ENCODE results near the gene CYP1A2. TPM values are rescaled to one million over a fixed set of nuclear protein-coding genes. Genes with fewer than 3 reads are reported as not detected.

CYP1A2 gene
- total RNA-seq, 2 experiments from 2014 or later = not detected

DNA sequence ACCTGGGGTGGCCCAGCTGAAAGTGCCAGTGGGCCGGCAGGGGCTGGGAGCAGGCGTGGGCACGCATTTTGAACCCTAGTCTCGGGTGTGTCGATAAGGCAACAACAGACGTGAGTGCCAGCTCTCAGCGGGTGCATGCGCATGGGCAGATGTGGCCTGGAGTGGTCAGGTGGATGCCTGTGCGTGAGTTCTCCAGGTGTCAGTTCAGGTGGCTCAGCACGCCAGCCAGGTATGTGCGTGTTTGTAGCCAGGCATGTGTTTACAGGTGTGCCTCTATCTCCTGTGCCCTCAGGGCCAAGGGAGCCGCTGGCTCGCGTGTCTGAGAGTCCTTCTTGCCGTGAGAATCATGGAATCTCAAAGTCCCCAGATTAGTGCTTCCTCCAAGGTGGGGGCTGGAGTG, 14.8 kb downstream of the CYP1A2 start:
- Histone ChIP-seq H2AFZ (ENCODE audit: low read length) (no peak overlapping the region), H4K20me1 (ENCODE audit: insufficient read depth, low read length) (no peaks in the 10 kb centered on the region), H3K4me3 (ENCODE audit: low read depth, low read length, poor library complexity, severe bottlenecking) (no peak overlapping the region), H3K79me2 (ENCODE audit: insufficient read depth, low read depth, low read length) (no peaks in the 10 kb centered on the region), H3K4me2 (ENCODE audit: low read length) (no peak overlapping the region), H3K27ac (ENCODE audit: low read depth, low read length, poor library complexity, severe bottlenecking) (no peak overlapping the region), H3K36me3 (ENCODE audit: insufficient read depth, low read length) (no peaks in the 10 kb centered on the region), H3K9me2 (ENCODE audit: insufficient read depth, low read length) (no peaks in the 10 kb centered on the region), H3K9me3 (ENCODE audit: low read length) (no peaks in the 10 kb centered on the region), H3K4me1 (ENCODE audit: insufficient read depth, low read length, poor library complexity, severe bottlenecking) (no peaks in the 10 kb centered on the region)
- intact Hi-C loops (cut with micrococcal nuclease; ENCODE audit: unreplicated experiment) = loop anchor here (10.0 kb wide), 1 partner anchor 389 kb away; no protein-coding TSS in a partner anchor
- BruUV-seq (replicated peaks) = no TSS peak
- ChIA-PET POLR2A (no interaction called here), CTCF (ENCODE audit: unreplicated experiment) (no interaction called here)
- no peak for DNase-seq (ENCODE audit: low spot score)
- TF ChIP-seq EZH2phosphoT487 (IDR thresholded peaks at IDR 0.05; ENCODE audit: borderline replicate concordance, low read depth, low read length) = no peak

DNA sequence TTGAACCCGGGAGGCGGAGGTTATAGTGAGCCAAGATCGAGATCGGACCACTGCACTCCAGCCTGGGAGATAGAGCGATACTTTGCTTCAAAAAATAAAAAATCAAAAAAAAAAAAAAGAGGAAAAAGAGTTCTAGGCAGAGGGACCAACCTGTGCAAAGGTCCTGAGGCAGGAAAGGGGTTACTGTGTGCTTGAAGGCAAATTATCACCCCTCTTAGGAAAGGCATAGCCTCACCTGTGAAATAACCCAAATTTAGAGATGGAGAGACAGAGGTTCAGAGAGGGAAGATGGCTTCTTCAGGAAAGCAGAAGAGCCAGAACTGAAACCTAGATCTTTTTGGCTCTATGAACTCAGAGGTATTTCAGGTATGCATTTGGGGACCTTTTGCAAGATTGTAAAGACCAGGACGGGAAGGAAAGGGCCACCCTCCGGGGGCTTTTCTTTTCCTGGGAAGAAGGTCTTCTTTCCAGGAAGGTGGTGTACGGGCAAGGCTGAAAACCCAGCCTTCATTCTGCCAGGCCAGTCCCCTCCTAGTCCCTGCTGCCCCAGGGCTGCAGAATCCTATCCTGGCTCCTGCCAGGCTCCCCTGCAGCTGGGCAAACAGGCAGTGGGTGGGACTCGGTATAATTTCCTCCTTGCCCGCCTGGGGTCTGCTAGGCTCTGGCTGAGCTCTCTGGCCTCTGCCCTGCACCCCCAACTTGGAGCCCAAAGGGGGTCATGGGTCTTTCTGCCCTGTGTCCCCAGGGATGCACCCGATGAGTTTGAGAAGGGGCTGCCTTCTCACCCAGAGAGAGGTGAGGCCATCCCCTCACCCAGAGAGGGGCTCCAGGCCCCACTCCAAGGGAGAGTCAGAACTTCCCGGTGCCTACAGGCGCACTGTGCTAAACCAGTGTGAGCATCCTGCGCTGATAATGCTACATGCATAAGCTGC, 18.8 kb downstream of the CYP1A2 start:
- H3K36me3 ChIP-seq (ENCODE audit: insufficient read depth, low read length) = no peaks in the 10 kb centered on the region
- no peak for TF ChIP-seq EZH2phosphoT487 (IDR thresholded peaks at IDR 0.05; ENCODE audit: borderline replicate concordance, low read depth, low read length)
- TF ChIP-seq, protein P1, sequence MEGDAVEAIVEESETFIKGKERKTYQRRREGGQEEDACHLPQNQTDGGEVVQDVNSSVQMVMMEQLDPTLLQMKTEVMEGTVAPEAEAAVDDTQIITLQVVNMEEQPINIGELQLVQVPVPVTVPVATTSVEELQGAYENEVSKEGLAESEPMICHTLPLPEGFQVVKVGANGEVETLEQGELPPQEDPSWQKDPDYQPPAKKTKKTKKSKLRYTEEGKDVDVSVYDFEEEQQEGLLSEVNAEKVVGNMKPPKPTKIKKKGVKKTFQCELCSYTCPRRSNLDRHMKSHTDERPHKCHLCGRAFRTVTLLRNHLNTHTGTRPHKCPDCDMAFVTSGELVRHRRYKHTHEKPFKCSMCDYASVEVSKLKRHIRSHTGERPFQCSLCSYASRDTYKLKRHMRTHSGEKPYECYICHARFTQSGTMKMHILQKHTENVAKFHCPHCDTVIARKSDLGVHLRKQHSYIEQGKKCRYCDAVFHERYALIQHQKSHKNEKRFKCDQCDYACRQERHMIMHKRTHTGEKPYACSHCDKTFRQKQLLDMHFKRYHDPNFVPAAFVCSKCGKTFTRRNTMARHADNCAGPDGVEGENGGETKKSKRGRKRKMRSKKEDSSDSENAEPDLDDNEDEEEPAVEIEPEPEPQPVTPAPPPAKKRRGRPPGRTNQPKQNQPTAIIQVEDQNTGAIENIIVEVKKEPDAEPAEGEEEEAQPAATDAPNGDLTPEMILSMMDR (conservative IDR thresholded peaks at IDR 0.05; ENCODE audit: low read length) = no peak
- no peak overlapping the region for H3K4me3 ChIP-seq (ENCODE audit: low read depth, low read length, poor library complexity, severe bottlenecking)
- H3K9me2 ChIP-seq (ENCODE audit: insufficient read depth, low read length) = no peaks in the 10 kb centered on the region
- CTCF ChIA-PET (ENCODE audit: unreplicated experiment) = interaction anchor here (1.1 kb wide), 1 partner anchor 146 kb away, joined by 5 read pairs; no protein-coding TSS in a partner anchor
- H3K4me2 ChIP-seq (ENCODE audit: low read length) = no peak overlapping the region
- intact Hi-C loops (cut with micrococcal nuclease; ENCODE audit: unreplicated experiment) = loop anchor here (10.0 kb wide), 1 partner anchor 393 kb away; no protein-coding TSS in a partner anchor
- no TSS peak for BruUV-seq (replicated peaks)
- no peaks in the 10 kb centered on the region for H4K20me1 ChIP-seq (ENCODE audit: insufficient read depth, low read length)
- no peaks in the 10 kb centered on the region for H3K79me2 ChIP-seq (ENCODE audit: insufficient read depth, low read depth, low read length)
- POLR2A ChIA-PET = interaction anchor here (0.5 to 1.0 kb wide), 2 partner anchors 13 to 135 kb away, joined by 3 read pairs; no protein-coding TSS in a partner anchor
- DNase-seq (ENCODE audit: low spot score) = no peak
- no peaks in the 10 kb centered on the region for H3K9me3 ChIP-seq (ENCODE audit: low read length)
- no peak overlapping the region for H2AFZ ChIP-seq (ENCODE audit: low read length)
- H3K27ac ChIP-seq (ENCODE audit: low read depth, low read length, poor library complexity, severe bottlenecking) = no peak overlapping the region
- peaks cover 26% of the 10 kb centered on the region for H3K4me1 ChIP-seq (ENCODE audit: insufficient read depth, low read length, poor library complexity, severe bottlenecking)

DNA sequence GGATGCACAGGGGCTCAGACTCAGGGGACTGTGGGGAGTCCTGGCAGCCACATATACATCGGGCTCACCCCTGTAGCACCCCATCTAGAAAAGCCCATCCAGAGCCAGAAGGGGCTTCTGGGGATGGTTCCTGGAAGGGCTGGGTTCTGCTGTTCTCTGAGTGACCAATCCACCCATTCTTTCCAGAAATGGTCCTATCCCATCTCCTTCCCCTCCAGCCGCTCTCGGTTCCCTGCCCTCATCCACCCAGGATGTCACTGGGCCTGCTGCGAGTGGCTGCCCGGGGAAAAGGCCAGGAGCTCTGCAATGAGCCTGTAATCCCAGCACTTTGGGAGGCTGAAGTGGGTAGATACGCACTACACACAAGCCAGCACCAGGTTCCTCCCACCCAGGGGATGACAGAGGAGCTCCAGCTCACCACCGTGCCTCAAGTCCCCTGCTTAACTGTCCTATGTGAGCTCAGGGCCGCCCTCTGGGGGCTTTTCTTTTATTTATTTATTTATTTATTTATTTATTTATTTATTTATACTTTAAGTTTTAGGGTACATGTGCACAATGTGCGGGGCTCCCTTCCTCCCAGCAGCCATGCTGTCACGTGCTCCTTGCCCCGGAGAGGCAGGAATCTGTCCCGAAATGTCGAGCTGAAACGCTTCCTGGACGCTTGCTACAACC, 19.6 kb downstream of the CYP1A2 start:
- H3K9me2 ChIP-seq (ENCODE audit: insufficient read depth, low read length) = no peaks in the 10 kb centered on the region
- BruUV-seq (replicated peaks) = no TSS peak
- ChIA-PET CTCF (ENCODE audit: unreplicated experiment) (interaction anchor here (0.9 to 2.0 kb wide), 3 partner anchors 12 to 147 kb away, joined by 3 to 6 read pairs (median 5); no protein-coding TSS in a partner anchor), POLR2A (interaction anchor here (0.5 to 1.6 kb wide), 5 partner anchors 11 to 136 kb away, joined by 3 to 4 read pairs (median 3); no protein-coding TSS in a partner anchor)
- no peaks in the 10 kb centered on the region for H3K36me3 ChIP-seq (ENCODE audit: insufficient read depth, low read length)
- H3K27ac ChIP-seq (ENCODE audit: low read depth, low read length, poor library complexity, severe bottlenecking) = no peak overlapping the region
- TF ChIP-seq, protein P1 (conservative IDR thresholded peaks at IDR 0.05; ENCODE audit: low read length) = no peak
- TF ChIP-seq EZH2phosphoT487 (IDR thresholded peaks at IDR 0.05; ENCODE audit: borderline replicate concordance, low read depth, low read length) = no peak
- no peak for DNase-seq (ENCODE audit: low spot score)
- no peak overlapping the region for H3K4me2 ChIP-seq (ENCODE audit: low read length)
- no peaks in the 10 kb centered on the region for H3K9me3 ChIP-seq (ENCODE audit: low read length)
- no peaks in the 10 kb centered on the region for H3K79me2 ChIP-seq (ENCODE audit: insufficient read depth, low read depth, low read length)
- intact Hi-C loops (cut with micrococcal nuclease; ENCODE audit: unreplicated experiment) = loop anchor here (10.0 kb wide), 1 partner anchor 393 kb away; no protein-coding TSS in a partner anchor
- H3K4me3 ChIP-seq (ENCODE audit: low read depth, low read length, poor library complexity, severe bottlenecking) = no peak overlapping the region
- no peaks in the 10 kb centered on the region for H4K20me1 ChIP-seq (ENCODE audit: insufficient read depth, low read length)
- peaks cover 33% of the 10 kb centered on the region for H3K4me1 ChIP-seq (ENCODE audit: insufficient read depth, low read length, poor library complexity, severe bottlenecking)
- H2AFZ ChIP-seq (ENCODE audit: low read length) = no peak overlapping the region

All from OCI-LY7 (cell line).